Caco-2 (cell line): ENCODE data around the gene SOX15. TPM values are rescaled to one million over a fixed set of nuclear protein-coding genes. Genes with fewer than 3 reads are reported as not detected.

Source experiments
- BruUV-seq: library from RNA; stranded (reverse); fragments of 400-500 nt; replicated peaks from 2 replicates; lab custom pipeline; 2021; lab: Mats Ljungman, UMichigan
- CTCF ChIA-PET: fragments of 300-600 bp; sonication (Branson Sonifier 250); formaldehyde crosslinking; loops from one replicate; lab custom pipeline; 2022; ENCODE audit warnings: antibody characterized with exemption; lab: Charles Lee
- POLR2A ChIA-PET: fragments of 300-600 bp; sonication (Branson Sonifier 250); formaldehyde crosslinking; loops from one replicate; lab custom pipeline; 2022; ENCODE audit warnings: antibody characterized with exemption; lab: Charles Lee
- DNase-seq, 2 experiments: peaks; one replicate each; pipeline versions ENCODE4 v3.0.0 to v3.0.0-alpha.2; 2020 to 2022
- H3K27me3 ChIP-seq: replicated peaks from 2 replicates; pipeline ENCODE4 v1.6.0; 2011; ENCODE audit warnings: low read length; ENCODE audit not compliant: control insufficient read depth, insufficient read depth
- H3K36me3 ChIP-seq: 2 replicates; pipeline ENCODE4 v1.5.1; 2011; ENCODE audit warnings: low read length; ENCODE audit not compliant: control insufficient read depth, insufficient read depth
- H3K4me1 ChIP-seq: fragments of 250-450 bp; sonication (Bioruptor Pico); 2 replicates; pipeline ENCODE4 v1.5.1; 2020; ENCODE audit warnings: mild to moderate bottlenecking
- H3K4me3 ChIP-seq: 2 replicates; pipeline ENCODE4 v1.5.1; 2011; ENCODE audit warnings: low read depth, mild to moderate bottlenecking, control low read depth, low read length
- H3K9me3 ChIP-seq: fragments of 250-450 bp; sonication (Bioruptor Pico); 2 replicates; pipeline ENCODE4 v1.5.1; 2020; ENCODE audit warnings: mild to moderate bottlenecking, moderate library complexity
- H3K27ac Mint-ChIP-seq: one replicate; pipeline ENCODE4 v1.8.0; 2022; ENCODE audit warnings: mixed read lengths; ENCODE audit not compliant: unreplicated experiment
- H3K27me3 Mint-ChIP-seq: one replicate; pipeline ENCODE4 v1.8.0; 2022; ENCODE audit warnings: mixed read lengths; ENCODE audit not compliant: insufficient read depth, unreplicated experiment
- H3K36me3 Mint-ChIP-seq: one replicate; pipeline ENCODE4 v1.8.0; 2022; ENCODE audit warnings: mild to moderate bottlenecking, mixed read lengths; ENCODE audit not compliant: insufficient read depth, unreplicated experiment
- H3K4me1 Mint-ChIP-seq: one replicate; pipeline ENCODE4 v1.8.0; 2022; ENCODE audit warnings: low read depth, mixed read lengths; ENCODE audit not compliant: unreplicated experiment
- H3K4me3 Mint-ChIP-seq: one replicate; pipeline ENCODE4 v1.8.0; 2022; ENCODE audit warnings: mild to moderate bottlenecking, moderate library complexity, mixed read lengths; ENCODE audit not compliant: unreplicated experiment
- H3K9me3 Mint-ChIP-seq: one replicate; pipeline ENCODE4 v1.8.0; 2022; ENCODE audit warnings: mixed read lengths; ENCODE audit not compliant: unreplicated experiment
- intact Hi-C: fragments of 100-400 bp; cut with micrococcal nuclease; formaldehyde crosslinking; loops from one replicate; pipeline ENCODE4 v1.10.0; 2022; ENCODE audit not compliant: unreplicated experiment
- total RNA-seq: library from RNA; stranded (reverse); gene quantifications from 2 replicates; pipeline ENCODE4 v1.2.3, GENCODE V29; 2022
- TF ChIP-seq, protein P1 (sequence below), 2 experiments: fragments of 200-600 bp in 1 of 2; IDR thresholded peaks; 1 replicate in 1 of 2; 2 replicates in 1 of 2; pipeline versions ENCODE4 v1.5.1 to v1.8.0; 2011 to 2022; ENCODE audit warnings: antibody characterized with exemption in 1 of 2, control low read depth in 1 of 2, inconsistent platforms in 1 of 2, low read depth in 1 of 2, low read length in 1 of 2, mild to moderate bottlenecking in 1 of 2, moderate library complexity in 1 of 2; ENCODE audit not compliant: insufficient read depth in 1 of 2, severe bottlenecking in 1 of 2, unreplicated experiment in 1 of 2

SOX15 gene
- total RNA-seq, 1 experiment from 2014 or later, result not detected

DNA sequence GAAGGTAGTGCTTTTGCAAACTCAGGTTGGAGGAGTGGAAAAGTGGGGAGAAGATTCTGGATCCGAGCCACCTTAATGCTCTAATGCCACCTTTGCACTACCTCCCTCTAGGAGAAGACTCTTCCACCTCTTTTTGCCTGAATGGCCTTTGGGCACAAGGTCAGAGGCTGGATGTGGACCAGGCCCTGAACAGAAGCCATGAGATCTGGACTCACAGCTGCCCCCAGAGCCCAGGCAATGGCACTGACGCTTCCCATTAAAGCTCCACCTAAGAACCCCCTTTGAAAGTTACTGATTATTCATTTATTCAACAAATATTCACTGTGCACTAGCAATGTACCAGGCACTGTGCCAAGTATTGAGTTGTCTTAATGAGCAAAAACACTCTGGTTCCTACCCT, 43.2 kb upstream of the SOX15 start:
- ChIA-PET POLR2A (no interaction called here), CTCF (interaction anchor here (0.6 to 1.5 kb wide), 5 partner anchors 14 to 55 kb away, joined by 3 to 9 read pairs (median 5); partner anchors contain the start of genes ATP1B2, FXR2, TP53 and WRAP53)
- Histone ChIP-seq H3K9me3 (no peaks in the 10 kb centered on the region), H3K4me3 (no peak overlapping the region), H3K36me3 (no peaks in the 10 kb centered on the region), H3K27me3 (no peaks in the 10 kb centered on the region), H3K4me1 (peaks cover 3% of the 10 kb centered on the region; the same call in 1 of the 2 replicates)
- Mint-ChIP-seq H3K9me3 (no peaks in the 10 kb centered on the region), H3K4me3 (no peak overlapping the region), H3K36me3 (no peaks in the 10 kb centered on the region), H3K27ac (no peak overlapping the region), H3K4me1 (no peaks in the 10 kb centered on the region), H3K27me3 (no peaks in the 10 kb centered on the region)
- DNase-seq, result no peak
- no TSS peak for BruUV-seq
- TF ChIP-seq, protein P1, sequence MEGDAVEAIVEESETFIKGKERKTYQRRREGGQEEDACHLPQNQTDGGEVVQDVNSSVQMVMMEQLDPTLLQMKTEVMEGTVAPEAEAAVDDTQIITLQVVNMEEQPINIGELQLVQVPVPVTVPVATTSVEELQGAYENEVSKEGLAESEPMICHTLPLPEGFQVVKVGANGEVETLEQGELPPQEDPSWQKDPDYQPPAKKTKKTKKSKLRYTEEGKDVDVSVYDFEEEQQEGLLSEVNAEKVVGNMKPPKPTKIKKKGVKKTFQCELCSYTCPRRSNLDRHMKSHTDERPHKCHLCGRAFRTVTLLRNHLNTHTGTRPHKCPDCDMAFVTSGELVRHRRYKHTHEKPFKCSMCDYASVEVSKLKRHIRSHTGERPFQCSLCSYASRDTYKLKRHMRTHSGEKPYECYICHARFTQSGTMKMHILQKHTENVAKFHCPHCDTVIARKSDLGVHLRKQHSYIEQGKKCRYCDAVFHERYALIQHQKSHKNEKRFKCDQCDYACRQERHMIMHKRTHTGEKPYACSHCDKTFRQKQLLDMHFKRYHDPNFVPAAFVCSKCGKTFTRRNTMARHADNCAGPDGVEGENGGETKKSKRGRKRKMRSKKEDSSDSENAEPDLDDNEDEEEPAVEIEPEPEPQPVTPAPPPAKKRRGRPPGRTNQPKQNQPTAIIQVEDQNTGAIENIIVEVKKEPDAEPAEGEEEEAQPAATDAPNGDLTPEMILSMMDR (IDR thresholded peaks at IDR 0.05; ENCODE audit: insufficient read depth in 1 of 2, low read depth in 1 of 2, low read length in 1 of 2, severe bottlenecking in 1 of 2, unreplicated experiment in 1 of 2), result no peak
- intact Hi-C loops, result no loop called here

DNA sequence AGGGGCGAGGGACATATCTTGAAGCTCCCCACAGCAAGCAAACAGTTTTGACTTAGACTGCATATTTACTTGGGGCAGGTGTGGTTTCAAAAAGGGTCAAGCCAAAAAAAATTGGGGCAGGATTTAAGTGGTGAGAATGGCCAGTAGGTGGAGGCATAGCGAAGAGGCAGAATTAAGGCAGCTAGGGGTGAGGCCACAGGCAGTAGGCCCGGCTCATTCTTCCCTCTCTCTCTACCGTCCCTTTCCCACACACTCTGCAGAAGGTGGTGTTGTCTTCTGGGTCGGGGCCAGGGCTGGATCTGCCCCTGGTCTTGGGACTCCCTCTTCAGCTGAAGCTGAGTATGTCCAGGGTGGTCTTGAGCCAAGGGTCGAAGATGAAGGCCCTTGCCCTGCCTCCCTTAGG, 42.6 kb upstream of the SOX15 start:
- H3K4me3 ChIP-seq, result no peak overlapping the region
- ChIA-PET POLR2A (no interaction called here), CTCF (interaction anchor here (0.6 to 1.5 kb wide), 6 partner anchors 13 to 56 kb away, joined by 3 to 9 read pairs (median 4); partner anchors contain the start of genes ATP1B2, FXR2, TP53 and WRAP53)
- H3K9me3 Mint-ChIP-seq, result no peaks in the 10 kb centered on the region
- no peaks in the 10 kb centered on the region for H3K27me3 ChIP-seq
- peaks cover 3% of the 10 kb centered on the region; the same call in 1 of the 2 replicates for H3K4me1 ChIP-seq
- no peaks in the 10 kb centered on the region for H3K36me3 Mint-ChIP-seq
- TF ChIP-seq, protein P1 (IDR thresholded peaks at IDR 0.05; ENCODE audit: insufficient read depth in 1 of 2, low read depth in 1 of 2, low read length in 1 of 2, severe bottlenecking in 1 of 2, unreplicated experiment in 1 of 2), result peak; percentile 9 to 36
- H3K27me3 Mint-ChIP-seq, result no peaks in the 10 kb centered on the region
- no peaks in the 10 kb centered on the region for H3K4me1 Mint-ChIP-seq
- no peak overlapping the region for H3K27ac Mint-ChIP-seq
- intact Hi-C loops, result no loop called here
- DNase-seq, result peak in 1 of 2 experiments; percentile 36
- no TSS peak for BruUV-seq
- H3K4me3 Mint-ChIP-seq, result no peak overlapping the region
- H3K9me3 ChIP-seq, result no peaks in the 10 kb centered on the region
- no peaks in the 10 kb centered on the region for H3K36me3 ChIP-seq

DNA sequence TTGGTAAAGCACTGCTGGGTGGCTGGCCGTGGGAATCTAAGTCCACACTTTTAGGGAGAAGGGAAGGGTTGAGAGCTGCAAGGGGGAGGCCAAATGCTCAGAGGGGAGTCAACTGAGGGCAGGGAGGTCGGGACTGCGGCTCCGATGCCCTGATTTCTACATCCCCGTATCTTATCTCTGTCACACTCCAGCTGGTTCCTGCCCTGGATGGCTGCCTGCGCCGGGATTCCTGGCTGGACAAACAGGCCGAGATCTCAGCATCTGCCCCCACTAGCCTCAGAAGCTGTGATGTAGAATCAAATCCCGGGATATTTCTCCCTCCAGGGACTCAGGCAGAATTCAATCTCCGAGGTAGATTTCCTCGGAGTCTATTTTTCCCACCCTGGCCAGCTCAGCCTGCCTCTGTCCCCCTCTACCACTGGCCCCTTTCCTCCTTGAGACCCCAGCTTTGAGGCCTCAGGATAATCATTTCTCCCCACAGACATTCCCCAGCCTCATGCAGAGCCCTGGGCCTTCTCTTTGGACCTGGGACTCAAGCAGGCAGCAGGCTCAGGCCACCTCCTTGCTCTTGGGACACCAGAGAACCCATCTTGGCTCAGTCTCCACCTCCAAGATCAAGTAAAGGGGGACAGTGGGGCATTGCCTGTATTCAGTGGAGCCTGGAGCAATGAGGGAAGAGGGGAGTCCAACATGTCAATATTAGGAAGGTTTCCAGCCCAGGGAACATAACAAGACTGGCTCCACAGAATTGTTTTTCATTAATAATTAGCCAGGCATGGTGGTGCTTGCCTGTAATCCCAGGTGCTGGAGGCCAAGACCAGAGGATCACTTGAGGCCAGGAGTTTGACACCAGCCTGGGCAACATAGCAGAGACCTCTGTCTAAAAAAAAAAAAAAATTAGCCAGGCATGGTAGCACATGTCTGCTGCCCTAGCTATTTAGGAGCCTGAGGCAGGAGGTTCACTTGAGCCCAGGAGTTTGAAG, 41.8 kb upstream of the SOX15 start:
- no peak overlapping the region for H3K4me3 Mint-ChIP-seq
- H3K4me1 ChIP-seq, result peaks cover 3% of the 10 kb centered on the region; the same call in 1 of the 2 replicates
- TF ChIP-seq, protein P1 (IDR thresholded peaks at IDR 0.05; ENCODE audit: insufficient read depth in 1 of 2, low read depth in 1 of 2, low read length in 1 of 2, severe bottlenecking in 1 of 2, unreplicated experiment in 1 of 2), result no peak
- ChIA-PET CTCF (interaction anchor here (0.6 to 1.5 kb wide), 4 partner anchors 17 to 56 kb away, joined by 3 to 9 read pairs (median 4); partner anchors contain the start of genes FXR2, TP53 and WRAP53), POLR2A (interaction anchor here (0.6 kb wide), 1 partner anchor 20 kb away, joined by 10 read pairs; no protein-coding TSS in a partner anchor)
- intact Hi-C loops, result no loop called here
- H3K27me3 ChIP-seq, result no peaks in the 10 kb centered on the region
- H3K4me1 Mint-ChIP-seq, result no peaks in the 10 kb centered on the region
- no peaks in the 10 kb centered on the region for H3K9me3 ChIP-seq
- H3K36me3 Mint-ChIP-seq, result no peaks in the 10 kb centered on the region
- no peaks in the 10 kb centered on the region for H3K27me3 Mint-ChIP-seq
- no peaks in the 10 kb centered on the region for H3K9me3 Mint-ChIP-seq
- DNase-seq, result no peak
- H3K4me3 ChIP-seq, result no peak overlapping the region
- no TSS peak for BruUV-seq
- H3K36me3 ChIP-seq, result no peaks in the 10 kb centered on the region
- H3K27ac Mint-ChIP-seq, result no peak overlapping the region
